ENCODE results near the gene PCDHGC3.

DNA sequence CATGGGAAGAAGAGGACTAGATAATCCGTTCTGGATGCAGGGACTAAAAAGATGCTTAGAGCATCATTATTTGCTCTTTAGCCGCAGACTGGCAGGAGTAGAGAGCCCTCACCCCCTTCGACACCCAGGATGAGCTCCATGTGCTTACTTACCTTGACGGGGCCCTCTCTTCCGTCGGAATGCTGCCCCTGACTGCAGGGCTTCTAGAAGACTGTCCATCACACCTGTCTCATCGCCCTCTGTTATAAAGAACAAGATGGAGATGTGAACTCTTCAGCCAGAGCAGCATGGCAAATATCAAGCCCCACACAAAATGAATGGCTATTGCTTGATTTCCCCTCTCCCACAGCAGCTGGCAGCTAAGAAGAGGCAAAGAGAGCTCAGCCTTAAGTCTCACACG is 48.2 kb downstream of the PCDHGC3 start:
- TF ChIP-seq, protein P1, sequence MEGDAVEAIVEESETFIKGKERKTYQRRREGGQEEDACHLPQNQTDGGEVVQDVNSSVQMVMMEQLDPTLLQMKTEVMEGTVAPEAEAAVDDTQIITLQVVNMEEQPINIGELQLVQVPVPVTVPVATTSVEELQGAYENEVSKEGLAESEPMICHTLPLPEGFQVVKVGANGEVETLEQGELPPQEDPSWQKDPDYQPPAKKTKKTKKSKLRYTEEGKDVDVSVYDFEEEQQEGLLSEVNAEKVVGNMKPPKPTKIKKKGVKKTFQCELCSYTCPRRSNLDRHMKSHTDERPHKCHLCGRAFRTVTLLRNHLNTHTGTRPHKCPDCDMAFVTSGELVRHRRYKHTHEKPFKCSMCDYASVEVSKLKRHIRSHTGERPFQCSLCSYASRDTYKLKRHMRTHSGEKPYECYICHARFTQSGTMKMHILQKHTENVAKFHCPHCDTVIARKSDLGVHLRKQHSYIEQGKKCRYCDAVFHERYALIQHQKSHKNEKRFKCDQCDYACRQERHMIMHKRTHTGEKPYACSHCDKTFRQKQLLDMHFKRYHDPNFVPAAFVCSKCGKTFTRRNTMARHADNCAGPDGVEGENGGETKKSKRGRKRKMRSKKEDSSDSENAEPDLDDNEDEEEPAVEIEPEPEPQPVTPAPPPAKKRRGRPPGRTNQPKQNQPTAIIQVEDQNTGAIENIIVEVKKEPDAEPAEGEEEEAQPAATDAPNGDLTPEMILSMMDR (IDR thresholded peaks at IDR 0.05), result no peak
- no peak for TF ChIP-seq POLR2A (IDR thresholded peaks at IDR 0.05)
